HepG2 (cell line): ENCODE measurements around the gene PRKACA. TPM values are rescaled to one million over a fixed set of nuclear protein-coding genes. Genes with fewer than 3 reads are reported as not detected.

Source experiments
- ATF1 ChIP-seq: IDR thresholded peaks from 2 replicates; pipeline ENCODE4 v1.6.1; 2016; ENCODE audit warnings: mild to moderate bottlenecking, control low read depth
- ATM ChIP-seq: fragments of 450-650 bp; IDR thresholded peaks from 2 replicates; pipeline ENCODE4 v1.7.1; 2017; ENCODE audit warnings: mild to moderate bottlenecking, borderline replicate concordance
- DDIT3 ChIP-seq: sonication (generic); formaldehyde crosslinking; IDR thresholded peaks from 2 replicates; pipeline ENCODE4 v1.4.0; 2020; ENCODE audit warnings: mild to moderate bottlenecking, missing genetic modification reagents
- DR1 ChIP-seq: sonication (generic); formaldehyde crosslinking; IDR thresholded peaks from 2 replicates; pipeline ENCODE4 v1.8.0; 2021; ENCODE audit warnings: mild to moderate bottlenecking, missing genetic modification reagents, inconsistent platforms
- KDM5B ChIP-seq: sonication (generic); formaldehyde crosslinking; IDR thresholded peaks from 2 replicates; pipeline ENCODE4 v1.4.0; 2020; ENCODE audit warnings: missing genetic modification reagents, mild to moderate bottlenecking, borderline replicate concordance
- KDM6A ChIP-seq: IDR thresholded peaks from 2 replicates; pipeline ENCODE4 v1.6.1; 2016; ENCODE audit warnings: low read depth
- MIXL1 ChIP-seq: IDR thresholded peaks from 2 replicates; pipeline ENCODE4 v1.6.1; 2016
- MXD3 ChIP-seq: IDR thresholded peaks from 2 replicates; pipeline ENCODE4 v1.6.1; 2016; ENCODE audit warnings: mild to moderate bottlenecking, missing biosample characterization, missing genetic modification reagents
- MYC ChIP-seq: sonication (generic); formaldehyde crosslinking; IDR thresholded peaks from 2 replicates; pipeline ENCODE4 v1.9.0; 2021; ENCODE audit warnings: missing genetic modification reagents, borderline replicate concordance
- SAFB2 ChIP-seq: sonication (generic); formaldehyde crosslinking; IDR thresholded peaks from 2 replicates; pipeline ENCODE4 v1.5.1; 2020; ENCODE audit warnings: missing genetic modification reagents, low read depth, mild to moderate bottlenecking, borderline replicate concordance
- TBP ChIP-seq: sonication (generic); formaldehyde crosslinking; IDR thresholded peaks from 2 replicates; pipeline ENCODE4 v1.5.0; 2020; ENCODE audit warnings: missing genetic modification reagents
- TIGD3 ChIP-seq: sonication (generic); formaldehyde crosslinking; IDR thresholded peaks from 2 replicates; pipeline ENCODE4 v1.5.1; 2020; ENCODE audit warnings: mild to moderate bottlenecking, missing genetic modification reagents, borderline replicate concordance
- YEATS2 ChIP-seq: sonication (generic); formaldehyde crosslinking; IDR thresholded peaks from 2 replicates; pipeline ENCODE4 v1.4.0; 2020; ENCODE audit warnings: missing genetic modification reagents, borderline replicate concordance
- ZFY ChIP-seq: sonication (generic); formaldehyde crosslinking; IDR thresholded peaks from 2 replicates; pipeline ENCODE4 v1.4.0; 2020; ENCODE audit warnings: missing genetic modification reagents
- ZNF275 ChIP-seq: sonication (generic); formaldehyde crosslinking; IDR thresholded peaks from 2 replicates; pipeline ENCODE4 v1.8.0; 2022; ENCODE audit warnings: missing genetic modification reagents, mild to moderate bottlenecking, inconsistent platforms, borderline replicate concordance
- ZNF510 ChIP-seq: sonication (generic); formaldehyde crosslinking; IDR thresholded peaks from 2 replicates; pipeline ENCODE4 v1.4.0; 2020; ENCODE audit warnings: low read depth, mild to moderate bottlenecking, missing genetic modification reagents
- ZNF576 ChIP-seq: sonication (generic); formaldehyde crosslinking; IDR thresholded peaks from 2 replicates; pipeline ENCODE4 v1.4.0; 2020; ENCODE audit warnings: mild to moderate bottlenecking, missing genetic modification reagents
- ZNF747 ChIP-seq: sonication (generic); formaldehyde crosslinking; IDR thresholded peaks from 2 replicates; pipeline ENCODE4 v1.8.1; 2023; ENCODE audit warnings: missing genetic modification reagents, mild to moderate bottlenecking, borderline replicate concordance
- ZNF782 ChIP-seq: sonication (generic); formaldehyde crosslinking; IDR thresholded peaks from 2 replicates; pipeline ENCODE4 v1.4.0; 2020; ENCODE audit warnings: missing genetic modification reagents, mild to moderate bottlenecking, borderline replicate concordance
- ZNF816 ChIP-seq: sonication (generic); formaldehyde crosslinking; IDR thresholded peaks from 2 replicates; pipeline ENCODE4 v1.8.0; 2022; ENCODE audit warnings: missing genetic modification reagents, mild to moderate bottlenecking, borderline replicate concordance
- ZSCAN21 ChIP-seq: sonication (generic); formaldehyde crosslinking; IDR thresholded peaks from 2 replicates; pipeline ENCODE4 v1.8.0; 2022; ENCODE audit warnings: mild to moderate bottlenecking, missing genetic modification reagents, moderate library complexity, borderline replicate concordance
- polyA plus RNA-seq, 8 experiments: library from polyadenylated mRNA; depleted of rRNA in 3 of 8; stranded (reverse) in 7 of 8; unstranded in 1 of 8; fragments of >200 nt; fragmentation: Illumina TruSeq in 4 of 8; extraction: Trizol in 4 of 8; gene quantifications; 2 replicates each; pipeline versions ENCODE4 v1.2.1 to v1.2.3, GENCODE V29; 2011 to 2016; ENCODE audit warnings: low read depth in 4 of 8, missing spikeins in 1 of 8, mixed read lengths in 1 of 8; ENCODE audit not compliant: insufficient read depth in 1 of 8
- total RNA-seq, 5 experiments: library from RNA; depleted of rRNA; stranded (reverse); fragments of >200 nt; fragmentation: Illumina TruSeq; extraction: Trizol; gene quantifications; 2 replicates each; pipeline ENCODE4 v1.2.3, GENCODE V29; 2016; ENCODE audit warnings: low read depth in 1 of 5

Gene PRKACA
- total and polyA plus RNA-seq, 2 of the 13 experiments (the other 11 are each of a cell fraction or from before 2014, with no cell fraction given): 11.0 to 18.2 TPM

GRCh38 chr19:14080887-14081796, 36.4 kb downstream of the PRKACA start (continued):
- TF ChIP-seq ZNF510 (CRISPR knock-in tag) (no peak), ZNF275 (no peak), ZNF782 (0 out of 2 replicates have a peak, but pooled peaks have one; percentile 18), DDIT3 (CRISPR knock-in tag) (peak; percentile 24; the same call in 1 of the 2 replicates), YEATS2 (CRISPR knock-in tag) (peak; percentile 69; the same call in 1 of the 2 replicates), ZNF576 (CRISPR knock-in tag) (no peak), ZFY (CRISPR knock-in tag) (peak; percentile 84), KDM5B (0 out of 2 replicates have a peak, but pooled peaks have one; percentile 17), TIGD3 (CRISPR knock-in tag) (no peak), ZNF816 (CRISPR knock-in tag) (no peak), TBP (CRISPR knock-in tag) (no peak), ZNF747 (CRISPR knock-in tag) (peak; percentile 31; the same call in 1 of the 2 replicates), MXD3 (CRISPR knock-in tag) (peak; percentile 80), DR1 (CRISPR knock-in tag) (0 out of 2 replicates have a peak, but pooled peaks have one; percentile 39), ZSCAN21 (peak; percentile 58; the same call in 1 of the 2 replicates), MYC (CRISPR knock-in tag) (peak; percentile 17; the same call in 1 of the 2 replicates), SAFB2 (CRISPR knock-in tag) (no peak), ATM (no peak), ATF1 (CRISPR knock-in tag) (peak; percentile 83), KDM6A (CRISPR knock-in tag) (no peak), MIXL1 (CRISPR knock-in tag) (peak; percentile 65)
